ES-I3 (cell line): Measurements from ENCODE around the gene GBE1.

ENCODE experiments used
- H3K36me3 ChIP-seq: 2 replicates; pipeline ENCODE4 v1.6.1; 2013; ENCODE audit warnings: mild to moderate bottlenecking, low read length, control low read depth, moderate library complexity; ENCODE audit not compliant: insufficient read depth
- H3K4me1 ChIP-seq: 2 replicates; pipeline ENCODE4 v1.6.1; 2013; ENCODE audit warnings: mild to moderate bottlenecking, control low read depth, low read length; ENCODE audit not compliant: insufficient read depth
- H3K9ac ChIP-seq: 2 replicates; pipeline ENCODE4 v1.6.1; 2013; ENCODE audit warnings: low read depth, mild to moderate bottlenecking, low read length, moderate library complexity
- H3K9me3 ChIP-seq: 2 replicates; pipeline ENCODE4 v1.6.1; 2013; ENCODE audit warnings: mild to moderate bottlenecking, low read length, moderate library complexity; ENCODE audit not compliant: control insufficient read depth, insufficient read depth

GBE1 gene

DNA sequence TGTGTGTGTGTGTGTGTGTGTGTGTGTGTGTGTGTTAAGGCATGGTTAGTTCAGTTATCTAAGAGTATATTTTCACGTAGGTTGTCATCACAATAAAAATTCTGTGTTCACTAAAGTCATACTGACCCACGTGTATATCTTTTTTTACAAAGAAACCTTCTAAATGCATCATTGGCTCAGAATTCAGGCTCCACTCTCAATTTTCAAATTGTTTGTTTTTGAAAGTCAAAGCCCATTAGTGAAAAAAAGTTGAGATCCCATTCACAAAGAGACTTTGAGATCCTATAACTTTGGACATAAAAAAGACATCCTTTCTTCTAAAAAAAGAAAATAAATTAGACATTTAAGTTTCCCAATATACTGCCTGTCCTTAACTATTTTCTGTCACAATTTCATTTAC lies 59.3 kb downstream of the GBE1 start:
- H3K4me1 ChIP-seq, result no peaks in the 10 kb centered on the region
- H3K9ac ChIP-seq, result no peak overlapping the region
- H3K9me3 ChIP-seq, result no peaks in the 10 kb centered on the region
- H3K36me3 ChIP-seq, result no peaks in the 10 kb centered on the region

DNA sequence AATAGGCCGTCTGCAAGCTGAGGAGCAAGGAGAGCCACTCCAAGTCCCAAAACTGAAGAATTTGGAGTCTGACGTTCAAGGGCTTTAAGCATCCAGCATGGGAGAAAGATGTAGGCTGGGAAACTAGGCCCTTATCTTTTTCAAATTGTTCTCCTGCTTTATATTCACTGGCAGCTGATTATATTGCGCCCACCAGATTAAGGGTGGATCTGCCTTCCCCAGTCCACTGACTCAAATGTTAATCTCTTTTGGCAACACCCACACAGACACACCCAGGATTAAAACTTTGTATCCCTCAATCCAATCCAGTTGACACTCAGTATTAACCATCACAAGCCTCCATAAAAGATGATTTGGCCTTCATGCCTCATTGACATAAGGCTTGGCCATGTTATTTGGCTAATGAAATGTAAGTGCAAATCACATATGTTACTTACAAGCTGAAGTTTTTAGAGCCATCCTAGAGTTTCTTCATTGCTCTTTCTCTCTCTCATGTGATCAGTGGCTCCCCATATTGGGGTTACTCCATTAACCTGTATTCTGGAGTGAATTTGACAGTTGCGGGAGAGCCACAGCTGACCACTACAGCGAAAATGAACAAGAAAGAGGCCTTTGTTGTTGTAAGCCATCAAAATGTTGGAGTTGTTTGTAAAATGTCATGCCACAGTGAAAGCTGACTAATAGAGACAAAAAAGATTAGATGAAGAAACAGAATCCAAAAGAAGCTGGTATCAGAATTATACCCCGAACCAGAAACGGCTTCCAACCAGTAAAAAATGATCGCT lies 61.7 kb downstream of the GBE1 start:
- H3K4me1 ChIP-seq, result no peaks in the 10 kb centered on the region
- no peak overlapping the region for H3K9ac ChIP-seq
- H3K9me3 ChIP-seq, result no peaks in the 10 kb centered on the region
- H3K36me3 ChIP-seq, result no peaks in the 10 kb centered on the region

DNA sequence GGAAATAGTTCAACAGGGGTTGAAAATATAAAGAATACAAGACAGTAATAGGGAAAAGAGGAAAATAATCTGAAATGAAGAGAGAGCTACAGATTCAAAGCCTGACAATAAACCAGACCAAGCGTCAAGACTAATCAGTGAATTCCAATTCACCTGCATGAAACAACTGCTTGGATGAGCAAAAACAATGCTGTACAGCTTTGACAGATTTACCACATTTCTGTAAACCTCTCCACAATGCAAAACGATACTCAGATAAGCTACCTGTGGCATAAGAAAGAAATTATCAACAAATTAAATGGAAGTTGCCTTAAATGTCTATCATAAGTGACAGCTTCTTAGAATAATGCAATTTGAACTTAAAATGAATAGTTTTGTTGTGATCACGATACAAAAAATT lies 65.4 kb downstream of the GBE1 start:
- Histone ChIP-seq H3K9me3 (no peaks in the 10 kb centered on the region), H3K9ac (no peak overlapping the region), H3K36me3 (no peaks in the 10 kb centered on the region), H3K4me1 (no peaks in the 10 kb centered on the region; the same call in 1 of the 2 replicates)

DNA sequence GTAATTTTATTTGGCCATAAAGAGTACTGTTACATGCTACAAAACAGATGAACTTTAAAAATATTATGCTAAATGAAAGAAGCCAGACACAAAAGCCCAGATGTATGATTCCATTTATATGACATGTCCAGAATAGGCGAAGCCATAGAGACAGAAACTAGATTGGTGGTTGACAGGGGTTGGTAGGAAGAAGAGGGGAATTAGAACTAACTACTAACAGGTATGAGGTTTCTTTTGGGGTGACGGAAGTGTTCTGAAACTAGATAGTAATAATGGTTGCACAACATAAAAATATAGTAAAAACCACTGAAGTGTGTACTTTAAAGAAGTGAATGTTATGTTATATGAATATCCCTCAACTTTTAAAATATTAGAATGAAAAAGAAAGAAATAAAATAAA lies 66.1 kb downstream of the GBE1 start:
- no peaks in the 10 kb centered on the region for H3K9me3 ChIP-seq
- H3K4me1 ChIP-seq, result no peaks in the 10 kb centered on the region; the same call in 1 of the 2 replicates
- H3K36me3 ChIP-seq, result no peaks in the 10 kb centered on the region
- no peak overlapping the region for H3K9ac ChIP-seq

DNA sequence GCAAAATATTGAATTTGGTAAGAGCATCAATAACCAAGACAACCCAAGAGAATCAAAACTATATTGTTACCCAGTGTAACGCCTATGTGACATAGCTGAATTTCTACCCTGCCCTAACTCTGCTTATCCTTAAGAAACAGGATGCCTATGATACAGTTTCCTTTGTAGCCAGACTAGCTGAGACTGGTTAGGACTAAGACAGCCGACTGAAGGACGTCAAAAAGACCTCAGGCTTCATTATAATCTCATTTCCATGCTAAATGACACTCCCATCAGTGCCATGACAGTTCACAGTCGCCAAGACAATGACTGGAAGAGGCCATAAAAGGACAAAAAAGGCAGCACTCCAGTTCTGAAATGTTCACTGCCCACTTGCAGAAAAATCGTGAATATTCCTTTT lies 66.8 kb downstream of the GBE1 start:
- Histone ChIP-seq H3K4me1 (no peaks in the 10 kb centered on the region; the same call in 1 of the 2 replicates), H3K9me3 (no peaks in the 10 kb centered on the region), H3K36me3 (no peaks in the 10 kb centered on the region), H3K9ac (no peak overlapping the region)

DNA sequence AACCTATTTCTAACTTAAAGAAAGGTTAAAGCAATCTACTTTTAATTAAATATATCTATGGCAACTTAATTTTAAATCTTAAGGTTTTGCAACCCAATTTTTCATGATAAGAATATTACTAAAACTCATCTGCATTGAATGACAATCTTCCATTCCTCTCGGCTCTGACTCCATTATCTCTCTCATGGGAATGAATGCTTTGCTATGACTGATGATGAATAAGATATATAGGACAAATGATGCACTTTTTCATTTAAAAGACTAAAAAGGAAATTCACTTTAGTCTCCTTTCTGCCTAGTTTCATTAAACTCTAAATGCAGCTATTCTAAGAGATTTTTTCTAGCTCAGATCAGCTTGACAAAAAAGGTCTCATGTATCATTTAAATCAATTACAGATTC lies 68.7 kb downstream of the GBE1 start:
- Histone ChIP-seq H3K9me3 (no peaks in the 10 kb centered on the region), H3K36me3 (no peaks in the 10 kb centered on the region), H3K4me1 (no peaks in the 10 kb centered on the region; the same call in 1 of the 2 replicates), H3K9ac (no peak overlapping the region)

DNA sequence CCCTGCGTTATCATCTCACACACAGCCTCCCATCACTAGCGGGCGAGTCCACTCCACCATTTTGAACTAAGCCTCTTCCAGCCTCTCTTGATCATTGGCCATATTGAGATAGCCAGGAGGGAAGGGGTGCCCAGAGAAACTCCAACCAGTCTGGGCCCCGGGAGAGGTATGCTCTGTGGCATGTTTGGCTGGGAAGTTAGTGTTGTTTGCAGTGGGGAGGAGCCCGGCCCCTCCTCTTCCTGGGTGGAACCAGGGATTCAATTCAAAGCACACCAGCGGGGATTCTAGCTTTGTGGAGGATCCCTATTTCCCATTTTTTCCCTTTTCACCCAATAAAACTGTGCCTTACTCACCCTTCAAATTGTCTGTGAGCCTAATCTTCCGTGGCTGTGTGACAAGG lies 71.8 kb downstream of the GBE1 start:
- H3K9me3 ChIP-seq, result no peaks in the 10 kb centered on the region
- no peaks in the 10 kb centered on the region for H3K36me3 ChIP-seq
- H3K4me1 ChIP-seq, result no peaks in the 10 kb centered on the region; the same call in 1 of the 2 replicates
- no peak overlapping the region for H3K9ac ChIP-seq

DNA sequence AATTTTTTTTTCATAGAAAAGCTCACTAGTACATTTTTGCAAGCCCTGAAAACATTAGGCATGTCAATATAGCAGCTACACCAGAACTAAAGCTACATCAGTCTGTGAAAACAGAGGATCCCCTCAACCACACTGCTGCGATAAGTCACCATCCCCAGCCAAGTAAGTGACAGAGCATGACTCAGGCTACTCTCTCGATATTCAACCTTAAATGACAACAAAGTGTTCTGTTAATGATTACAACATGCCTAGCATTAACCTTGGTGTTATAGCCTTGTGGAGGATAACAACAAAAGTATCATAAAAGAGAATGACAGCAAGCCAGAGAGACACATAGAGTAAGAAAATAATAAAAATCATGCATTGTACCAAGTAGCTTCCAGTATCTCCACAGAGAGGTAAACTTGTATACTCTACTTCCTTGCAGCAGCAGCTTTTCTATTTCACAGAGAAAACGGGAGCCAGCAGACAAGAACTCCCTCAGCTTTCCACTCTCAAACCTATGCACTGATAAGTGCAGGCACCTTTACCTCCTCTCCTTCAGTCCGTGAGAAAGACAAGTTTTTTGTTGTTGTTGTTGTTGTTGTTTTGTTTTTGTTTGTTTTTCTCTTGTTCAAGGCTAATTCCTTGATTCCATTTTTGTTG lies 76.6 kb downstream of the GBE1 start:
- Histone ChIP-seq H3K36me3 (no peaks in the 10 kb centered on the region), H3K4me1 (no peaks in the 10 kb centered on the region), H3K9ac (no peak overlapping the region), H3K9me3 (no peaks in the 10 kb centered on the region)

DNA sequence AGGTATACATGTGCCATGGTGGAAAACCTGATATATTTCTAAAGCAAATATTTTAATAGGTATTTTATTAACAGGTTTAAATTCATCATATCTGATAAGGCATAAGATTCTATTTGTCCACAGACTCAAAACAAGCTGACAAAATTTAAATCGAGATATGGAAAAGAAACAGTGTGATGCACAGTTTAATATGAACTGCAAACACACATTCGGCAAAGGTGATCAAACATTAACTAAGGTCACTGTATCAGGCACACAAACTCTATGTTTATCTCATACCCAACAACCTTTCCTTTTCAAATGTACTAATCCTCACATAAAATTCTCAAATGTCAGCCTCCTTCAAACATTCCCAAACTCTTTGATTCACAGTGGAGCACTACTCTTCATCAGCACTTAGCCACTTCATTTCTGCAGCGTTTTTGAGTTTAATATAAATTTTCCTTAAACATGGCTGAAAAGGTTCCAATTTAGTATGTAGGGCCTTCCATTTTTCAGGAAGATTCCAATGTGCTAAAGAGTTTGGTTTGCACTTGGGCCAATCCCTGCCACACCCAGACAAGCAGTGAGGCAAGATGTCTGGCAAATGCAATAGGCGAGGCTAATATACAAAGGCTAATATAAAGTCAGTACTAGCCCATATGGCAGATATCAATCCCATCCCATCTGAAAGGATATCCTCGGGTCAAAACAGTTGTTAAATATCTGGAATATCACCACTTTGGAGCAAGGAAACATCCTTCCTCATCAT lies 84.6 kb downstream of the GBE1 start:
- no peaks in the 10 kb centered on the region for H3K4me1 ChIP-seq
- H3K9me3 ChIP-seq, result no peaks in the 10 kb centered on the region
- no peak overlapping the region for H3K9ac ChIP-seq
- H3K36me3 ChIP-seq, result no peaks in the 10 kb centered on the region

DNA sequence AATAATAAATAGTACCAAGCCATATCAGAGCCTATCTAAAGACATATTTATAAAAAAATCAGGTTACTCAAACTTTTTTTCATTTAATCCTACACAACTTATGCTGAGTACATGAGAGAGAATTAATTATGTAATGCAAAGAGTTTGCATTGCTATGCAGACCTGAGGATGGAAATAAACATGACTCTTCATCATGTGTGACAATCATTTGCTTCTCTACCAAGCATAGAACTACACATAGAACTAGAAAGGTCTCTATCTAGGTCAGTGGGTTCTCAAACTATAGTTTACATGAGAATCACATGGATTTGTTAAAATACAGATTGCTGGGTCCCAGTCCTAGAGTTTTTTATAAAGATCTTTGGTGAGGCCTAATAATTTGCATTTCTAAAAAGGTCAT lies 86.8 kb downstream of the GBE1 start:
- H3K4me1 ChIP-seq, result no peaks in the 10 kb centered on the region
- no peaks in the 10 kb centered on the region for H3K36me3 ChIP-seq

DNA sequence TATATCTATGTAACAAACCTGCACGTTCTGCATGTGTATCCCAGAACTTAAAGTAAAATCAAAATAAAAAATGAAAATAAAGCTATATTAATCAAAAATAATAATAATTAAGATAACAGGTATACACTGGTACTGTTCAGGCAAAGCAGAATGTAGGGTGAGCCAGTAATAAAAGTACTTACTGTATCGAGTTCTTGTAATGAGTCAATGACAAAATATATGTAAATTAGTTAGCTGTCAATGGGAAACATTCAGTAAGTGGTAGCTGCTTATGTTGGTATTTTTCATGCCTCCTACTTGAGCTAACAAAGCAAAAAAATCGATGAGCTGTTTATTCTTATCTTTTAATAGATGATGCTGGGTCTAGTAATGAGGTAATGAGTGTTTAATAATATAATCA lies 93.2 kb downstream of the GBE1 start:
- Histone ChIP-seq H3K9me3 (no peaks in the 10 kb centered on the region), H3K36me3 (no peaks in the 10 kb centered on the region), H3K4me1 (no peaks in the 10 kb centered on the region), H3K9ac (no peak overlapping the region)

More for the DNA sequence above, 86.8 kb downstream of the GBE1 start:
- Histone ChIP-seq H3K9me3 (no peaks in the 10 kb centered on the region), H3K9ac (no peak overlapping the region)

DNA sequence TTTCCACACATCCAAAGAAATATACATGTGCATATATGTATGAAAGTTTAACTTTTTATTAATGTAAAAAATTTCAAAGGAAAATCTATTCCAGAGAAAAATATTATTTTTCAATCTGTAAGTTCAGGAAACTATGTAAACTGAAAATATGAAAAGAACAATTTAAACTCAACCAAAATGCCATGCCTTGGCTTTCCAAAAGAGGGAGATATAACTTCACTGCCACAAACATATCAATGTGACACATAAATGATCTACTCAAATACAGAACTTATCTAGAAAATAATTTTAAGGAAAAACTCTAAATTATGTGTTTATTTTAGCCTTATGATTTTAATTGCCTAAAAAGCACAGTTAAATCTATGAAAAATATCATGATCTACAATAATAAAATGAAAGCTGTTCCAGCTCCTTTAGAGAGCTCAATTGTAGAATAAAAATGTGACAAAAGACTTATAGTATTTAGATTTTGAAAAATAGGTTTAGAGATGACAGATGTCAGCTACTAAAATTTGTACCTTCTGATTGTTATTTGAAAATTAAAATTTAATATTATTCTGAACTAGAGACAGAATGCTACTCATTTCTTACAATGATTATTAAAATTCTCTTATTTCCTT lies 94.8 kb downstream of the GBE1 start:
- H3K4me1 ChIP-seq, result no peaks in the 10 kb centered on the region
- no peaks in the 10 kb centered on the region for H3K36me3 ChIP-seq
- H3K9me3 ChIP-seq, result no peaks in the 10 kb centered on the region
- no peak overlapping the region for H3K9ac ChIP-seq

DNA sequence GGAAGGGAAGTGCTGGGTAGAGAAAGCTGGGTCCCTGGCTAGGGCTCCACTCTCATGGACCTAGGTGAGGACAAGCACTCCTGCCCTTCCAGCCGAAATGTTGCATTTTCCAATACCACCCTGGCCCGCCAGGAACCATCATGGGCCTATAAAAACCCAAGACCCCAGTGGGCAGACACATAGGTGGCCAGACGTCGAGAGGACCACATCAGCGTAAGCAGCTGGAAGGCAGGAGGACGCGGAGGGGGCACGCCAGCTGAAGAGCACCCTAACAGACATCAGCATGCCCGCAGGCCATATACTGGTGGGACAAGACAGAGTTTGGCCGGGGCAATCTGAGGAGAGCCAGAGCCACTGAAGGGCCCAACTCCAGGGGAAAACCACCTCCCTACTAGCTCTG lies 98.3 kb downstream of the GBE1 start:
- H3K9me3 ChIP-seq, result no peaks in the 10 kb centered on the region
- no peaks in the 10 kb centered on the region for H3K4me1 ChIP-seq
- no peaks in the 10 kb centered on the region for H3K36me3 ChIP-seq
- no peak overlapping the region for H3K9ac ChIP-seq

DNA sequence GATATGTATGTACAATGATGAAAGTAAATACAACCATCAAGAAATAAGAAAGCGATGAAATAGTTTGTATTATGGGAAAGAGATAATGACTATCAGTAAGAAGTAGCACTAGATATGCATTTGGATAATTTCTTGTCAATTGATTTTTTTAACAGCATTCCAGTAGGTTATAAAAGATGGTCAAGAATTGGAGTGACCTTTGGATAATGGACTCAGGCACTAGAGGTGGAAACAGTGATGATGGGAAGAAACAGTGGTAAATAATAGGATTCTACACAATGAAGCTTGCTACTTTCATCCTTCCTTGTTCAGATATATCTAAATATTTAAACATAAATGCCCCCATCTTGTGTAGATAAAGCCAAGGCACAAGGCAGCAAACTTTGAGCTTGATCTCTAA lies 101.4 kb downstream of the GBE1 start:
- Histone ChIP-seq H3K9me3 (no peaks in the 10 kb centered on the region), H3K9ac (no peak overlapping the region), H3K4me1 (no peaks in the 10 kb centered on the region), H3K36me3 (no peaks in the 10 kb centered on the region)
